Hepatocyte (in vitro differentiated cells): ENCODE data around the gene CAMKMT. TPM values are rescaled to one million over a fixed set of nuclear protein-coding genes. Genes with fewer than 3 reads are reported as not detected.

Experiments used
- DNase-seq: peaks from one replicate; pipeline ENCODE4 v3.0.0-alpha.2; 2016; ENCODE audit warnings: low spot score
- H2AFZ ChIP-seq: fragments of 200-600 bp; sonication (generic); 2 replicates; pipeline ENCODE4 v1.6.0; 2016; ENCODE audit warnings: antibody characterized with exemption, mild to moderate bottlenecking
- H3K27ac ChIP-seq: fragments of 200-600 bp; sonication (generic); 2 replicates; pipeline ENCODE4 v1.5.1; 2016; ENCODE audit warnings: mild to moderate bottlenecking
- H3K27me3 ChIP-seq: fragments of 200-600 bp; sonication (generic); 2 replicates; pipeline ENCODE4 v1.6.1; 2016
- H3K36me3 ChIP-seq: fragments of 200-600 bp; sonication (generic); replicated peaks from 2 replicates; pipeline ENCODE4 v1.5.1; 2016; ENCODE audit warnings: low read depth; ENCODE audit not compliant: insufficient read depth
- H3K4me1 ChIP-seq: fragments of 200-600 bp; sonication (generic); 2 replicates; pipeline ENCODE4 v1.5.1; 2016; ENCODE audit warnings: mild to moderate bottlenecking, moderate library complexity; ENCODE audit not compliant: insufficient read depth
- H3K4me2 ChIP-seq: fragments of 200-600 bp; sonication (generic); 2 replicates; pipeline ENCODE4 v1.6.0; 2016
- H3K4me3 ChIP-seq: fragments of 200-600 bp; sonication (generic); 2 replicates; pipeline ENCODE4 v1.5.1; 2016; ENCODE audit warnings: mild to moderate bottlenecking
- H3K79me2 ChIP-seq: fragments of 200-600 bp; sonication (generic); 2 replicates; pipeline ENCODE4 v1.6.0; 2017; ENCODE audit warnings: mild to moderate bottlenecking
- H3K9me2 ChIP-seq: fragments of 200-600 bp; sonication (generic); replicated peaks from 2 replicates; pipeline ENCODE4 v1.6.0; 2017; ENCODE audit warnings: mild to moderate bottlenecking; ENCODE audit not compliant: insufficient read depth
- H3K9me3 ChIP-seq: fragments of 200-600 bp; sonication (generic); 2 replicates; pipeline ENCODE4 v1.5.1; 2016; ENCODE audit warnings: low read depth, mild to moderate bottlenecking
- H4K20me1 ChIP-seq: fragments of 200-600 bp; sonication (generic); 2 replicates; pipeline ENCODE4 v1.6.0; 2016; ENCODE audit warnings: mild to moderate bottlenecking; ENCODE audit not compliant: insufficient read depth, poor library complexity, severe bottlenecking
- EZH2 ChIP-seq: fragments of 200-600 bp; sonication (generic); IDR thresholded peaks from 2 replicates; pipeline ENCODE4 v1.6.1; 2016; ENCODE audit warnings: antibody characterized with exemption, mild to moderate bottlenecking, borderline replicate concordance
- EZH2phosphoT487 ChIP-seq: fragments of 200-600 bp; sonication (generic); IDR thresholded peaks from one replicate; pipeline ENCODE4 v1.6.1; 2018; ENCODE audit warnings: antibody characterized with exemption, mild to moderate bottlenecking, low read depth, moderate library complexity; ENCODE audit not compliant: unreplicated experiment, severe bottlenecking
- WGBS: methylation state at CpG from one replicate; pipeline ENCODE4 v1.1.6; 2016; ENCODE audit warnings: low lambda C conversion rate; ENCODE audit errors: missing lambda C conversion rate; 5-methylcytosine and 5-hydroxymethylcytosine counted together
- polyA plus RNA-seq: library from polyadenylated mRNA; unstranded; fragments of >200 nt; fragmentation: Nextera tagmentation; extraction: Ambion mirVana; gene quantifications from 2 replicates; pipeline ENCODE4 v1.2.1, GENCODE V29; 2016
- total RNA-seq: library from RNA; depleted of rRNA; stranded (reverse); fragments of >200 nt; gene quantifications from 2 replicates; pipeline ENCODE4 v1.2.3, GENCODE V29; 2014
- TF ChIP-seq, protein P1 (sequence below): fragments of 200-600 bp; sonication (generic); IDR thresholded peaks from 2 replicates; pipeline ENCODE4 v1.5.1; 2016; ENCODE audit warnings: antibody characterized with exemption, mild to moderate bottlenecking; ENCODE audit not compliant: poor library complexity

The CAMKMT gene
- total and polyA plus RNA-seq, 2 experiments from 2014 or later: 10.3 to 12.7 TPM

DNA sequence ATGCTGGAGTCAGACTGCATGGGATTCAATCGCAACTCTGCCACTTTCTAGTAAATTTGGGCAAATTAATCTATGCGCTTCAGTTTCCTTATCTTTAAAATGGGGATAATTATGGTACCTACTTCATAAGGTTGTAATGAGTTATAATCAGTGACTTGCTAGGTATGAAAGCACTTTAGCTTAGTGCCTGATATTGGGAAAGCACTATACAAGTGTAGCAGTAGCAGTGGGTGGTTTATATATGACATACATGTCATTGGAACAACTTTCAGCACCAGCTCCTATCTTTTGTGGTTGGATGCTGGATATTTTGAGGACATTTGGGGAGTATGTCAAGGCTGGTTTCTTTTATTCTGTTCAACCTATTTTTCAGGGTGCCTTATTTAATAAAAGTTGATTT, 277.7 kb downstream of the CAMKMT start:
- H3K36me3 ChIP-seq: no peaks in the 10 kb centered on the region
- H3K79me2 ChIP-seq: no peaks in the 10 kb centered on the region
- no peaks in the 10 kb centered on the region for H3K9me2 ChIP-seq
- H3K4me3 ChIP-seq: no peak overlapping the region
- H3K27ac ChIP-seq: no peak overlapping the region
- no peaks in the 10 kb centered on the region for H3K9me3 ChIP-seq
- WGBS: 96% methylated on average over 2 of the region's 2 CpGs
- DNase-seq: no peak
- no peak overlapping the region for H2AFZ ChIP-seq
- no peaks in the 10 kb centered on the region for H3K4me1 ChIP-seq
- H4K20me1 ChIP-seq: no peaks in the 10 kb centered on the region
- TF ChIP-seq, protein P1, sequence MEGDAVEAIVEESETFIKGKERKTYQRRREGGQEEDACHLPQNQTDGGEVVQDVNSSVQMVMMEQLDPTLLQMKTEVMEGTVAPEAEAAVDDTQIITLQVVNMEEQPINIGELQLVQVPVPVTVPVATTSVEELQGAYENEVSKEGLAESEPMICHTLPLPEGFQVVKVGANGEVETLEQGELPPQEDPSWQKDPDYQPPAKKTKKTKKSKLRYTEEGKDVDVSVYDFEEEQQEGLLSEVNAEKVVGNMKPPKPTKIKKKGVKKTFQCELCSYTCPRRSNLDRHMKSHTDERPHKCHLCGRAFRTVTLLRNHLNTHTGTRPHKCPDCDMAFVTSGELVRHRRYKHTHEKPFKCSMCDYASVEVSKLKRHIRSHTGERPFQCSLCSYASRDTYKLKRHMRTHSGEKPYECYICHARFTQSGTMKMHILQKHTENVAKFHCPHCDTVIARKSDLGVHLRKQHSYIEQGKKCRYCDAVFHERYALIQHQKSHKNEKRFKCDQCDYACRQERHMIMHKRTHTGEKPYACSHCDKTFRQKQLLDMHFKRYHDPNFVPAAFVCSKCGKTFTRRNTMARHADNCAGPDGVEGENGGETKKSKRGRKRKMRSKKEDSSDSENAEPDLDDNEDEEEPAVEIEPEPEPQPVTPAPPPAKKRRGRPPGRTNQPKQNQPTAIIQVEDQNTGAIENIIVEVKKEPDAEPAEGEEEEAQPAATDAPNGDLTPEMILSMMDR: no peak
- no peaks in the 10 kb centered on the region for H3K27me3 ChIP-seq
- H3K4me2 ChIP-seq: no peak overlapping the region

- H3K27me3 ChIP-seq: no peaks in the 10 kb centered on the region
- H3K36me3 ChIP-seq: no peaks in the 10 kb centered on the region
- H3K9me2 ChIP-seq: no peaks in the 10 kb centered on the region
- H3K4me2 ChIP-seq: no peak overlapping the region
- TF ChIP-seq EZH2phosphoT487: no peak
- no peak for TF ChIP-seq EZH2
- TF ChIP-seq, protein P1: no peak
- H3K4me3 ChIP-seq: no peak overlapping the region
- WGBS: 77% methylated on average over 3 of the region's 3 CpGs
- no peaks in the 10 kb centered on the region for H3K4me1 ChIP-seq
- H4K20me1 ChIP-seq: no peaks in the 10 kb centered on the region
- H3K79me2 ChIP-seq: no peaks in the 10 kb centered on the region
- no peak overlapping the region for H2AFZ ChIP-seq
- DNase-seq: no peak
- H3K27ac ChIP-seq: no peak overlapping the region
- no peaks in the 10 kb centered on the region for H3K9me3 ChIP-seq
Observed at GRCh38 chr2:44642123-44642857, 280.5 kb downstream of the CAMKMT start.

DNA sequence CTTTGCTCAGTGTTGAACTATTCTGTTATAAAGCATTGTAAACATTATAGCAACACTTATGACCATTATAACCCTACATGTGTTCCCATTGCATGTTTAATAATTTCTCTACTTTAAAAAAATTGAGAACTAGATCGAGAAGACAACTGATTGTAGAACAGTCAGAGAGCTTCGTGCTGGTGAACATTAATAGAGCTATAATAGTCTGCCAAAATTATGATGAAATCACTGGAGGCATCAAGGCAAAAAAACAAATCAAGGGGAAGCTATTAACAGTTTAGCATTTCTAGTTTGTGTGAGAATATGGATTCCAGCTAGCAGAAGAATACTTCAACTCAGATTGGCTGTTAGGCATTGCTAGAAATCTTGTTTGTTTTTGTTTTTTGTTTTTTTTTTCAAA, 284.2 kb downstream of the CAMKMT start:
- Histone ChIP-seq H3K4me2 (no peak overlapping the region), H3K36me3 (no peaks in the 10 kb centered on the region), H4K20me1 (no peaks in the 10 kb centered on the region), H2AFZ (no peak overlapping the region), H3K27me3 (no peaks in the 10 kb centered on the region), H3K9me3 (no peaks in the 10 kb centered on the region), H3K9me2 (no peaks in the 10 kb centered on the region), H3K79me2 (no peaks in the 10 kb centered on the region), H3K4me3 (no peak overlapping the region), H3K4me1 (no peaks in the 10 kb centered on the region), H3K27ac (no peak overlapping the region)
- TF ChIP-seq, protein P1: no peak
- TF ChIP-seq EZH2: no peak
- no peak for TF ChIP-seq EZH2phosphoT487
- 93% methylated on average over 2 of the region's 2 CpGs for WGBS
- no peak for DNase-seq
